Muscle of arm (tissue), 12 donors: ENCODE measurements around the gene OR2G2. TPM values are rescaled to one million over a fixed set of nuclear protein-coding genes. Genes with fewer than 3 reads are reported as not detected.

Experiments used
- polyA plus RNA-seq, 12 donors: library from polyadenylated mRNA; unstranded; fragments of 120-200 nt; gene quantifications; one replicate each; pipeline ENCODE4 v1.2.1, GENCODE V29; 2013; ENCODE audit not compliant: insufficient read length in 12 of 12

The OR2G2 gene
- polyA plus RNA-seq, 12 donors: not detected

Other genes starting within 250 kb of the OR2G2 start
- gene NLRP3, start 172.2 kb upstream of the OR2G2 start, polyA plus RNA-seq: 1 to 10 TPM in 6 of 12 donors, under 1 TPM in 4, not detected in 2; 0.78 to 2.0 (median 1.1) TPM
- under 1 TPM in 5 of 12 donors, not detected in 7; 0.03 to 0.11 (median 0.04) TPM for gene OR2B11, start 130.3 kb upstream of the OR2G2 start, polyA plus RNA-seq
- under 1 TPM in 10 of 12 donors, not detected in 2; 0.05 to 0.57 (median 0.24) TPM for gene OR2C3, start 51.9 kb upstream of the OR2G2 start, polyA plus RNA-seq
- gene GCSAML, start 39.2 kb upstream of the OR2G2 start, polyA plus RNA-seq: 1 to 10 TPM in 1 of 12 donors, under 1 TPM in 9, not detected in 2; 0.06 to 1.2 (median 0.27) TPM
- gene OR2G3, start 17.2 kb downstream of the OR2G2 start, polyA plus RNA-seq: not detected
- gene OR13G1, start 91.4 kb downstream of the OR2G2 start, polyA plus RNA-seq: not detected
- under 1 TPM in 1 of 12 donors, not detected in 11; 0.23 TPM for gene OR6F1, start 128.3 kb downstream of the OR2G2 start, polyA plus RNA-seq
- not detected for gene OR14K1, start 150.3 kb downstream of the OR2G2 start, polyA plus RNA-seq
- not detected for gene OR14A2, start 159.8 kb downstream of the OR2G2 start, polyA plus RNA-seq
- gene OR1C1, start 172.2 kb downstream of the OR2G2 start, polyA plus RNA-seq: not detected
- not detected for gene OR14A16, start 235.8 kb downstream of the OR2G2 start, polyA plus RNA-seq